HG03469 (cell line): ENCODE measurements around the gene FHIT.

Experiments
- ATAC-seq: cut with Tn5 transposase; IDR thresholded peaks from one replicate; pipeline ENCODE4 v1.9.1; 2021; ENCODE audit warnings: mild to moderate bottlenecking, moderate library complexity, moderate number of reproducible peaks; ENCODE audit not compliant: unreplicated experiment

Gene FHIT

DNA sequence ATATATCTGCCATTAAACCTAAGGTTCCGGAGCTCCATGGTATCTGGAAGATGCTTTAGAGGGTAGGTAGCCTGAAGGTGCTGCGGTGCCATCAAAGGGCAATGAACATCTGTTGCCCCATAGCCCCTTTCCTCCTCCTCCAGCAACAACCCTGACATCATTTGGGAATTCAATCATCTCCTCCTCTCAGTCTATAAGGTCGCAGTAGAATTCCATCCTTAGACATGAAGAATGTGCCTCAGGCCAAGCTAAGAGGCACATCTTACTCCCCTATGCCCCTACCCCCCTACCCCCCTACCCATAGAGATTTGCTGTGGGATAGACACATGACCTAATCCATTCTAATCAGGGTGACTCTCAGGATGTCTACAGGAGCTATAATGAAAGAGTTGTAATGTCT, 1101.8 kb downstream of the FHIT start:
- no peak for ATAC-seq

- ATAC-seq = no peak
These were observed 1103.9 kb downstream of the FHIT start for GRCh38 chr3:60147249-60147950.

DNA sequence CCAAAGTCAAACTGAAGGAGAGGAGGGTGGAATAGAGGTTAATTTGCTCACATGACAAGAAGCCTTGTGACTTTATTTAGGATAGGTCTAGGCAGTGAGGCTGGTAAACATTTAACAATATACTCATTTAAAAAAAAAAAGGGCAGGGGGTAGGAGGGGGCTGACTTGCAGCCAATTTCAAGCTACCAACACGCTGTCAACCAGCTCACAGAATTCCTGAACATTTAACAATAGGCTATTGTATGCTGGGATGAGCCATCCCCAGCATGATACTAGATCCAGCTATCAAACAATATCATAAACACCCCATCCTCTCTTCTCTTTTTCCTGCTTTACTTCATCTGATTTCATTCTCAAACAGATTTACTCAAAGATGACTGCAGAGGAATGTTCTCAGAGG, 1105.1 kb downstream of the FHIT start:
- no peak for ATAC-seq

DNA sequence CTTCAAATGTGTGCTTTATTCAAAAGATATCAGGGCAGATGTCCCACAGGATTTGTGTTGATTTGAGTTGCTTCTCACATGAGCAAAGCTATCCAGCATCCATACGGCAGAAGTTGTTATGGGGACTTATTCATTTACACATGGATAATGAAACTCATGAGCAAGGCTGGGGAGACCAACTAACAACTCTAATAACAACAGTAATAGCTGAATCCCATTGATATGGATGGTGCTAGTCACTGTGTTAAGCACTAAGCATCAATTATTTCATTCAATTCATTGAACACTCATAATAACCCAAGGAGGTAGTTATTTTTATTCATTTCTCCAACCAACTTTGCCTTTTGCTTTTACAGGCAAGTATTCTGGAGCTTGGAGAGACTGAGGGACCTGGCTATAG, 1107.2 kb downstream of the FHIT start:
- no peak for ATAC-seq

DNA sequence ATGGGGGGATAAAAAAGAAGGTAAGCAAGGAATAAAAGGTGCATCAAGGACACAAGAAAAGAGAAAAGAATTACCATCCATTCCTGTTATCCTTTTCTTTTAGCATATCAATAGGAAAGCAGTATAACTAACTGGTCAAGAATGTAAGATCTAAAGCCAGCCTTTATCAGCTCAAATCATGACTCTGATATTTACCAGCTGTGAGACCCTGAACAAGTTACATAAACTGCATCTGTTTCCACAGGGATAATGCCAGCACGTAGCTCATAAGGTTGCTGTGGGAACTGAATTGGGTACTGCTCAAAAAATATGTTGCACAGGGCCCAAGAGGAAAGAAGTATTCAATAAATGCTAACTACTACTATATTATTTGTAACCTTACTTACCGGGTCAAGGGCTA, 1109.2 kb downstream of the FHIT start:
- no peak for ATAC-seq

DNA sequence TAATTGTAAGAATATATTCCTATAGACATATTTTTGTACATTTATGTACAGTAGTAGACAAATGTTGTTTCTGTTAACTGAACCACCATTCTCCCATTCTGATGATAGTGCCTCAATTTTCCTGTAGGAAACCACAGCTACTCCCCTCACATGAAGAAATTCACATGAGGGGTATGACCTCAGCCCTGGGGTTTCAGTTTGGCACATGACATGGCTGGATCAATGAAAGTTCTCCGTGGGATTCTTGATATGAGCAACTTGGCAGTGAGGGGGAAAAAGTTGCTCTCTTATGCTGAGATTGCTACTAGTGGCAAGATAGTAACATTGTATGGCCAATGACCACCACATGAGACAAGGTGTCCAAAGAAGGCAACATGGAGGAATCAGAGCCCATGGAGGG, 1111.1 kb downstream of the FHIT start:
- no peak for ATAC-seq

- no peak for ATAC-seq
These were observed 1114.7 kb downstream of the FHIT start for GRCh38 chr3:60136601-60137000.

GRCh38 chr3:60135474-60135873, 1115.8 kb downstream of the FHIT start:
- no peak for ATAC-seq

DNA sequence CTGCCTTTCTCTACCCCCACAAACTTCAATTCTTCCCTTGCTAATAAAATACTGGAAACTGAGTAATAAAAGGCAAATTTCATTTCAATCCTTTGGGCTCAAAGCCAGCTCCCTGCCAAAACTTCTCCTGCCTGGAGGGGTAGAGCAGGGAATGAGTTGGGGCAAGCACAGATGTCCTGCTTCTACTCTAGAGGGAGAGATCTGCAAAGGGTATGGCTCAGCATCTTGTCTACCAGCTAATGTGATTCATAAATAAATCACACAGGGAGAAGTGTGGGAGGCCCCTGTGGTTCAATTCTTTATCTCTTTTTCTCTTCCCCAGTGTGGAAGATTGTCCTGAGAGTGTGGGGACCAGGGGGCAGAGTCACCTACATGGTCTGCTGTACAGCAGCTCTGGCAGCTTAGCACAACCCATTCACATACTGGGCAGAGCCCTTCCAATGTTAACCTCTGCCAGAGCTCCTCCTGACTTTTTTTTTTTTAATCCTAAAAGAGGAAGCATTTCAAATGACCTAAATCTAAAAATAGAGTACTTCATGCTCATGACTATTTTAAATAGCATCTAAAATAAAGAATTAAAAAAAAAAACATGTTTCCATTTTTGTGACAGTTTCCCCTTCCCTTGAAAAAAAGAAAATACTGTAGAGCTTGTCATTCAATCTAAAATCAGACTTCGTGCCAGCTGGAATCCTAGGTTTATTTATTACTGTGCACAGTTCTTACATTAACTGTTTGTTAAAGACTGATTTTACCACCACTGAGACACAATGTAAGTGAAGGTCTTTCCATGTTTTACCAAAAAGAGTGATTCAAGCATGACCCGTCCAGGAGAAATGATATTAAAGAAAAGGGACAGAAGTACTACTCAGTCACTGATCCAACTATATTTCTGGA, 1117.7 kb downstream of the FHIT start:
- ATAC-seq = no peak

DNA sequence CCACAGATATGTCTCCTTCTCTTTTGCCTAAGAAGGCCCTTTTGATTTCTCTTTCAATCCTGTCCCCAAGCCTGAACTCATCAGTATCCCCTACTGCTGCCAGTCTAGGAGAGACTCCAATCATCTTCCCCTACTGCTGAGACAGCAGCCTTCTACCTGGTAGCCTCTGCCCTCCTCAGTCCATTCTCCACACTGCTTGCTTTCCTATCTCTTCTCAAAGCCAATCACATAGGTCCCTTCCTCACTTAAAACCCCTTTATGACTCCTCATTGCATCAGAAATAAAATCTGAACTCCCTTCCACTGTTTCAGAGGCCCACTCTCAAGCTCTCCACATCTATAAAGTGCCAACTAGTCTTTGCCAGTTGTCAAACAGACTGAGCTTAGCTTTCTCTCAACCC, 1119.6 kb downstream of the FHIT start:
- ATAC-seq = no peak

- no peak for ATAC-seq
These were observed 1124.5 kb downstream of the FHIT start for GRCh38 chr3:60126511-60127304.

DNA sequence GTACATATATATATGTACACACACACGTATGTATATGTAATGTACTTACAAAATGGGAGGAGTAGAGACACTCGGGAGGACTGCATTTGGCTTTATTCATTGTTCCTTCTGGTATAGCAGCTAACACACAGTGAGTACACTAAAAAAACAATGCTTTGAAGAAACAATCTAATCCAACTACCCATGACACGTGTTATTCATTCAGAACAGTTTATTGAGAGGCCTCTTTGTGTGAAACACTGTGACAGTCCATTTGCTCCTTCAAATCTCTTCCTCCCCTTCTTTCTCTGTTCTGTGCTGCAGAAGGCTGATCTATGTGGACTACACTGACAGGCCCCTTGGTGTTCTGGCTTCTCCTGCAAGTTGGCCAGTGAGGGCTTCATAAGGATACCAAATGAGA, 1125.6 kb downstream of the FHIT start:
- ATAC-seq = no peak

- no peak for ATAC-seq
These were observed 1131.0 kb downstream of the FHIT start for GRCh38 chr3:60120245-60120644.

GRCh38 chr3:60114191-60114590, 1137.1 kb downstream of the FHIT start:
- ATAC-seq = no peak

GRCh38 chr3:60107275-60107674, 1144.0 kb downstream of the FHIT start:
- ATAC-seq = no peak

DNA sequence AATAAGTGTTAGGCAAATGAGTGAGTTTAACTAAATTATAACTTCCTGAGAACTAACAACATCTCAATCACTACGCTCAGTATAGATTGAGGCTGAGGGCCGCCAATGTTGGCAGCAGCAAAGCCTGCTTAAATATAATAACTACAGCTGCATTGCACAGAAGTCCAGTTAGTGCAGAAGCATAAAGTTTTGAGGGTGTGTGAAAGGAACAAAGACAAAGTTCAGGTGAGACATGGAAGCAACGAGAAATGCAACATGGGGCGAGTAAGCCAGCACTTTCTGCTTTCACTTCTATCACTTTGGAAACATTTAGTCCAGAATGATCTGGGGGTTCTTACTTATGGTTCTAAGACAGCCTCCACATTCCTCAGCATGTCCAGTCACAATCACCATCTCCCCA, 1149.1 kb downstream of the FHIT start:
- no peak for ATAC-seq

- ATAC-seq = no peak
These were observed 1149.6 kb downstream of the FHIT start for GRCh38 chr3:60101621-60102020.

GRCh38 chr3:60096403-60096802, 1154.8 kb downstream of the FHIT start:
- ATAC-seq = no peak

GRCh38 chr3:60095930-60096329, 1155.3 kb downstream of the FHIT start:
- no peak for ATAC-seq

DNA sequence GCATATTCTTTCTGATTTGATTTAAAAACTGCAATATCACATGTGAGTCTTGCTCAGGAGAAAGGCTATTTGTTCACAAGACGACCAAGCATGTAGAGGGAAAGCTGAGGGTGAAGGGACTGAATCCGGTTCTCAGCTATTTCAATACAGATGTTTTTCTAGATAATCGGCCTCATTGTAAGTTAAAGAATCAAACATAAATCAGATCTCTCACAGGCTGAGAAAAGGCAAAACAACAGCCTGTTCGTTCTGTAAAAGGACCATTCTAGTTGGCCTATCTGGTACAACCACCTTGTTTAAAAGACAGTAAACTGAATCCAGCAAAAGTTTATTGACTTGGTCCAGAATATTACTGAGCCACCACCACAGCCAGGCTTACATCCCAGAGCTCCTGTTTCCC, 1155.7 kb downstream of the FHIT start:
- ATAC-seq = no peak

DNA sequence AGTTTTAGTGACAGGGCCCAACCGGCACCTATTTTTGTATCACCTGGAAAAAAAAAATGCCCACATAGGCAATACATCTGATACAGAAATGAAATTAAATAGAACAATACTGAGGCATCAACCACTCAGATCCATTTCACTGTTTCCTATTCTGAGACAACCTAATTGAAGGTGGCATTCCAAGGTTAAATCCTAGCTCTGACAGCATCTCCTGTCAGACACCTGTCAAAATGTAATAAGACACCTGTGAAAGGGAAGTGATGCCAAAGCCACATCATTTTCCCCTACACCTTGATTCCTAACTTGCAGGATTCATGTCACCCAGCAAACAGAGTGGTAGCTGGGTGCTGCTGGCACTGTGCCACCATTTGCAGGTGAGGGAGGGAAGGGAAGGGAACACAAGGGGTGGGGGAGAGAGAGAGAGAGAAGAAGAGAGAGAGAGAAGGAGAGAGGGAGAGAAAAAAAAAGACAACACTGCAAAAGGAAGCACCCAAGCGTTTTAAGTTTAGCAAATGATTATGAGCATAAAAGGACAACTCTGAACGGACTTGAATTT, 1156.8 kb downstream of the FHIT start:
- no peak for ATAC-seq
